IMR-90 (cell line): Measurements from ENCODE around the gene FRY. TPM values are rescaled to one million over a fixed set of nuclear protein-coding genes. Genes with fewer than 3 reads are reported as not detected.

Experiments
- ATAC-seq: fragments of 200-7000 bp; cut with Tn5 transposase; 2 replicates; pipeline ENCODE4 v1.9.1; 2020; ENCODE audit warnings: low read depth, mild to moderate bottlenecking, moderate library complexity
- BruUV-seq: library from RNA; stranded (reverse); fragments of 400-500 nt; replicated peaks from 2 replicates; lab custom pipeline; 2021; lab: Mats Ljungman, UMichigan
- CTCF ChIA-PET: fragments of 300-600 bp; formaldehyde crosslinking; extraction: SDS; loops from one replicate; lab custom pipeline; 2021; ENCODE audit warnings: antibody characterized with exemption; lab: Yijun Ruan, JAX
- POLR2A ChIA-PET: fragments of 300-600 bp; sonication (Branson Sonifier 250); formaldehyde crosslinking; loops from one replicate; lab custom pipeline; 2022; ENCODE audit warnings: antibody characterized with exemption; ENCODE audit not compliant: unreplicated experiment; lab: Charles Lee
- DNase-seq: peaks from one replicate; pipeline ENCODE4 v3.0.0; 2013
- H2AFZ ChIP-seq: replicated peaks from 2 replicates; pipeline ENCODE3; 2013; ENCODE audit warnings: low read length, mild to moderate bottlenecking; ENCODE audit not compliant: poor library complexity
- H2AK5ac ChIP-seq: 2 replicates; pipeline ENCODE4 v1.6.1; 2013; ENCODE audit warnings: low read depth, low read length, inconsistent platforms
- H2AK9ac ChIP-seq: replicated peaks from 2 replicates; pipeline ENCODE3; 2013; ENCODE audit warnings: mild to moderate bottlenecking, low read depth, low read length, moderate library complexity; ENCODE audit not compliant: poor library complexity
- H2BK120ac ChIP-seq: 2 replicates; pipeline ENCODE4 v1.6.1; 2013; ENCODE audit warnings: low read depth, low read length, inconsistent platforms
- H2BK15ac ChIP-seq: 3 replicates; pipeline ENCODE4 v1.6.1; 2013; ENCODE audit warnings: low read depth, low read length, inconsistent platforms
- H2BK20ac ChIP-seq: 2 replicates; pipeline ENCODE4 v1.6.1; 2013; ENCODE audit warnings: low read depth, mild to moderate bottlenecking, inconsistent platforms, low read length, moderate library complexity
- H2BK5ac ChIP-seq: 2 replicates; pipeline ENCODE4 v1.6.1; 2013; ENCODE audit warnings: mild to moderate bottlenecking, low read depth, low read length, inconsistent platforms; ENCODE audit not compliant: poor library complexity, severe bottlenecking
- H3K14ac ChIP-seq: replicated peaks from 2 replicates; pipeline ENCODE4 v1.6.1; 2013; ENCODE audit warnings: low read depth, low read length, inconsistent platforms
- H3K18ac ChIP-seq: 2 replicates; pipeline ENCODE4 v1.6.1; 2013; ENCODE audit warnings: low read depth, low read length, control low read depth
- H3K23ac ChIP-seq: 2 replicates; pipeline ENCODE4 v1.6.1; 2013; ENCODE audit warnings: low read depth, low read length, inconsistent platforms
- H3K27ac ChIP-seq: 2 replicates; pipeline ENCODE4 v1.5.1; 2013; ENCODE audit warnings: mild to moderate bottlenecking, control low read depth, low read length; ENCODE audit not compliant: insufficient read depth
- H3K27me3 ChIP-seq: 2 replicates; pipeline ENCODE4 v1.6.1; 2013; ENCODE audit warnings: low read length; ENCODE audit not compliant: control insufficient read depth, insufficient read depth
- H3K36me3 ChIP-seq: 2 replicates; pipeline ENCODE4 v1.6.1; 2013; ENCODE audit warnings: low read length, mixed read lengths; ENCODE audit not compliant: control insufficient read depth, insufficient read depth
- H3K4ac ChIP-seq: 2 replicates; pipeline ENCODE4 v1.6.1; 2013; ENCODE audit warnings: low read depth, low read length, inconsistent platforms
- H3K4me1 ChIP-seq: 2 replicates; pipeline ENCODE4 v1.6.1; 2013; ENCODE audit warnings: low read length, mixed read lengths; ENCODE audit not compliant: control insufficient read depth, insufficient read depth
- H3K4me2 ChIP-seq: 2 replicates; pipeline ENCODE4 v1.6.1; 2013; ENCODE audit warnings: low read depth, mild to moderate bottlenecking, control low read depth, low read length, moderate library complexity
- H3K4me3 ChIP-seq: 2 replicates; pipeline ENCODE4 v1.5.1; 2013; ENCODE audit warnings: low read depth, mild to moderate bottlenecking, control low read depth, low read length, moderate library complexity; ENCODE audit not compliant: insufficient read depth
- H3K56ac ChIP-seq: 2 replicates; pipeline ENCODE4 v1.6.1; 2013; ENCODE audit warnings: low read length, inconsistent platforms; ENCODE audit not compliant: insufficient read depth; ENCODE audit errors: extremely low read depth
- H3K79me1 ChIP-seq, 2 experiments: 2 replicates each; pipeline ENCODE4 v1.6.1; 2013; ENCODE audit warnings: low read length in 2 of 2, inconsistent platforms in 1 of 2, low read depth in 1 of 2
- H3K9ac ChIP-seq: 2 replicates; pipeline ENCODE4 v1.6.1; 2013; ENCODE audit warnings: low read depth, low read length, control low read depth
- H3K9me1 ChIP-seq: 2 replicates; pipeline ENCODE4 v1.6.1; 2013; ENCODE audit warnings: low read length, inconsistent platforms; ENCODE audit not compliant: insufficient read depth
- H3K9me3 ChIP-seq: 2 replicates; pipeline ENCODE4 v1.6.1; 2013; ENCODE audit warnings: low read length; ENCODE audit not compliant: control insufficient read depth, insufficient read depth
- H4K20me1 ChIP-seq: 2 replicates; pipeline ENCODE4 v1.6.1; 2013; ENCODE audit warnings: low read length, inconsistent platforms; ENCODE audit not compliant: insufficient read depth
- H4K5ac ChIP-seq: 2 replicates; pipeline ENCODE4 v1.6.1; 2013; ENCODE audit warnings: mild to moderate bottlenecking, low read depth, low read length, control low read depth
- H4K8ac ChIP-seq, 2 experiments: 2 replicates each; pipeline ENCODE4 v1.6.1; 2013; ENCODE audit warnings: low read depth in 2 of 2, low read length in 2 of 2, control low read depth in 1 of 2, inconsistent platforms in 1 of 2
- H4K91ac ChIP-seq: 2 replicates; pipeline ENCODE4 v1.6.1; 2013; ENCODE audit warnings: low read depth, low read length, inconsistent platforms; ENCODE audit not compliant: insufficient read depth
- BHLHE40 ChIP-seq: fragments of 150-350 bp; IDR thresholded peaks from 2 replicates; pipeline ENCODE4 v1.6.1; 2016; ENCODE audit warnings: mild to moderate bottlenecking, low read depth, low read length
- CEBPB ChIP-seq: IDR thresholded peaks from 2 replicates; pipeline ENCODE4 v1.6.1; 2012; ENCODE audit warnings: low read depth, low read length, improper control_type of control experiment
- CHD1 ChIP-seq: IDR thresholded peaks from 2 replicates; pipeline ENCODE4 v1.6.1; 2012; ENCODE audit warnings: low read depth, low read length, improper control_type of control experiment
- MXI1 ChIP-seq: IDR thresholded peaks from 2 replicates; pipeline ENCODE4 v1.6.1; 2012; ENCODE audit warnings: low read depth, mild to moderate bottlenecking, low read length, moderate library complexity, borderline replicate concordance
- POLR2A ChIP-seq: IDR thresholded peaks from 2 replicates; pipeline ENCODE4 v1.6.1; 2012; ENCODE audit warnings: mild to moderate bottlenecking, low read depth, low read length
- RAD21 ChIP-seq: IDR thresholded peaks from 2 replicates; pipeline ENCODE4 v1.6.1; 2012; ENCODE audit warnings: low read length, improper control_type of control experiment
- WGBS, 2 experiments: methylation state at CpG; one replicate each; pipeline versions ENCODE4 v1.1.5 to v1.1.7; 2013; ENCODE audit warnings: missing lambda C conversion rate in 2 of 2; ENCODE audit not compliant: insufficient read length in 1 of 2; ENCODE audit errors: extremely low coverage in 2 of 2; 5-methylcytosine and 5-hydroxymethylcytosine counted together
- dilution Hi-C: fragments of 300-500 bp; cut with HindIII; formaldehyde crosslinking; loops from one replicate; pipeline ENCODE4 v1.14.3; 2018; ENCODE audit warnings: low sequenced_read_pairs; ENCODE audit not compliant: unreplicated experiment
- in situ Hi-C: fragments of 300-500 bp; cut with MboI; formaldehyde crosslinking; loops from 3 replicates; pipeline ENCODE4 v1.14.3; 2019; ENCODE audit warnings: low sequenced_read_pairs, inconsistent platforms, mixed read lengths
- intact Hi-C: fragments of 100-400 bp; cut with micrococcal nuclease; formaldehyde crosslinking; loops from 2 replicates; pipeline ENCODE4 v1.10.0; 2022
- polyA plus RNA-seq, 3 experiments: library from polyadenylated mRNA; depleted of rRNA; stranded (reverse); fragments of >200 nt; gene quantifications; 2 replicates each; pipeline ENCODE4 v1.2.3, GENCODE V29; 2012; ENCODE audit warnings: low replicate concordance in 1 of 3
- total RNA-seq: library from RNA; depleted of rRNA; stranded (reverse); fragments of >200 nt; gene quantifications from 2 replicates; pipeline ENCODE4 v1.2.3, GENCODE V29; 2012
- TF ChIP-seq, protein P1 (sequence below): conservative IDR thresholded peaks from 2 replicates; pipeline ENCODE4 v1.5.1; 2012; ENCODE audit warnings: mild to moderate bottlenecking, low read depth, low read length, improper control_type of control experiment
- TF ChIP-seq, protein P2 (sequence below): fragments of 150-350 bp; IDR thresholded peaks from 2 replicates; pipeline ENCODE4 v1.6.1; 2016; ENCODE audit warnings: low read depth, mild to moderate bottlenecking, low read length, moderate library complexity, borderline replicate concordance

FRY gene
- total and polyA plus RNA-seq, 2 of the 4 experiments (the other 2 are of a cell fraction): 3.0 to 4.8 TPM

DNA sequence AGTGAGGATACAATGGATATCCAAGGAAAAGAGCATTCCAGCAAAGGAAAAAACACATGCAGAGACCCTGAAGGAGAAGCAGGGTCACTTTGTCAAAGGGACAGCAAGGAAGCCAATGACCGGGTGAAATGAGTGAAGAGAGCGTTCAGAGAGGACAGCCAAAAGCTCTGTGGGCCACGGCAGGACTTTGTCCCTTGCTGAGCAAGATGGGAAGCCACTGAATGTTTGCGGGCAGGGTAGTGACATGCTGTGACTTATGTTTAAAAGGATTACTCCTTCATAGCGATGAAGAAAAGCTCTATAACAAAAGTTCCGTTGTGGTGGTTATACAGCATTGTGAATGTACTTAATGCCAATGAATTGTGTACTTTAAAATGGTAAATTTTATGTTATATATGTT lies 267.1 kb downstream of the FRY start:
- no peak overlapping the region for H2BK5ac ChIP-seq
- H3K56ac ChIP-seq: no peak overlapping the region

More for the DNA sequence above, 267.1 kb downstream of the FRY start:
- ChIA-PET POLR2A (no interaction called here), CTCF (interaction anchor here (0.8 kb wide), 1 partner anchor 47 kb away, joined by 3 read pairs; no protein-coding TSS in a partner anchor)
- no peak overlapping the region for H2AK5ac ChIP-seq
- no peak overlapping the region for H2AK9ac ChIP-seq
- peaks cover 3% of the 10 kb centered on the region for H3K27me3 ChIP-seq
- no peak overlapping the region for H3K18ac ChIP-seq
- no peak overlapping the region for H3K9ac ChIP-seq
- no peak overlapping the region for H4K91ac ChIP-seq
- DNase-seq (no peak), ATAC-seq (no peak)
- H2BK120ac ChIP-seq: no peak overlapping the region
- H4K8ac ChIP-seq: no peak overlapping the region
- H3K23ac ChIP-seq: no peak overlapping the region
- dilution Hi-C loops (no loop called here), in situ Hi-C loops (no loop called here), intact Hi-C loops (no loop called here)
- no peak overlapping the region for H2BK20ac ChIP-seq
- H3K27ac ChIP-seq: no peak overlapping the region
- TF ChIP-seq CHD1 (no peak), BHLHE40 (no peak), CEBPB (no peak), MXI1 (no peak), RAD21 (no peak), POLR2A (no peak)
- TF ChIP-seq, protein P1, sequence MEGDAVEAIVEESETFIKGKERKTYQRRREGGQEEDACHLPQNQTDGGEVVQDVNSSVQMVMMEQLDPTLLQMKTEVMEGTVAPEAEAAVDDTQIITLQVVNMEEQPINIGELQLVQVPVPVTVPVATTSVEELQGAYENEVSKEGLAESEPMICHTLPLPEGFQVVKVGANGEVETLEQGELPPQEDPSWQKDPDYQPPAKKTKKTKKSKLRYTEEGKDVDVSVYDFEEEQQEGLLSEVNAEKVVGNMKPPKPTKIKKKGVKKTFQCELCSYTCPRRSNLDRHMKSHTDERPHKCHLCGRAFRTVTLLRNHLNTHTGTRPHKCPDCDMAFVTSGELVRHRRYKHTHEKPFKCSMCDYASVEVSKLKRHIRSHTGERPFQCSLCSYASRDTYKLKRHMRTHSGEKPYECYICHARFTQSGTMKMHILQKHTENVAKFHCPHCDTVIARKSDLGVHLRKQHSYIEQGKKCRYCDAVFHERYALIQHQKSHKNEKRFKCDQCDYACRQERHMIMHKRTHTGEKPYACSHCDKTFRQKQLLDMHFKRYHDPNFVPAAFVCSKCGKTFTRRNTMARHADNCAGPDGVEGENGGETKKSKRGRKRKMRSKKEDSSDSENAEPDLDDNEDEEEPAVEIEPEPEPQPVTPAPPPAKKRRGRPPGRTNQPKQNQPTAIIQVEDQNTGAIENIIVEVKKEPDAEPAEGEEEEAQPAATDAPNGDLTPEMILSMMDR: no peak
- TF ChIP-seq, protein P2, sequence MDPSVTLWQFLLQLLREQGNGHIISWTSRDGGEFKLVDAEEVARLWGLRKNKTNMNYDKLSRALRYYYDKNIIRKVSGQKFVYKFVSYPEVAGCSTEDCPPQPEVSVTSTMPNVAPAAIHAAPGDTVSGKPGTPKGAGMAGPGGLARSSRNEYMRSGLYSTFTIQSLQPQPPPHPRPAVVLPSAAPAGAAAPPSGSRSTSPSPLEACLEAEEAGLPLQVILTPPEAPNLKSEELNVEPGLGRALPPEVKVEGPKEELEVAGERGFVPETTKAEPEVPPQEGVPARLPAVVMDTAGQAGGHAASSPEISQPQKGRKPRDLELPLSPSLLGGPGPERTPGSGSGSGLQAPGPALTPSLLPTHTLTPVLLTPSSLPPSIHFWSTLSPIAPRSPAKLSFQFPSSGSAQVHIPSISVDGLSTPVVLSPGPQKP: no peak
- no peak overlapping the region for H2AFZ ChIP-seq
- no peaks in the 10 kb centered on the region for H3K4me1 ChIP-seq
- H2BK15ac ChIP-seq: no peak overlapping the region
- H3K4ac ChIP-seq: no peak overlapping the region
- H3K14ac ChIP-seq: no peak overlapping the region
- H3K79me1 ChIP-seq: no peaks in the 10 kb centered on the region
- WGBS, 2 experiments: 72% methylated on average over 3 of the region's 6 CpGs; no CpG with 5 or more reads in 1 of the 2 experiments
- no peak overlapping the region for H3K4me2 ChIP-seq
- H3K9me3 ChIP-seq: no peaks in the 10 kb centered on the region
- H4K5ac ChIP-seq: no peak overlapping the region
- BruUV-seq: no TSS peak
- 0 out of 2 replicates have a peak, but pooled peaks cover 1% of the 10 kb centered on the region for H3K36me3 ChIP-seq
- H3K4me3 ChIP-seq: no peak overlapping the region
- H3K9me1 ChIP-seq: no peaks in the 10 kb centered on the region
- no peaks in the 10 kb centered on the region for H4K20me1 ChIP-seq
